ENCODE results near the gene MAGI1.
"Not testable (repeated sequence)": the region's sequence is repeated elsewhere in the genome, so short reads cannot be mapped to it uniquely, and the experiment has no call there.

MAGI1 gene

GRCh38 chr3:65540666-65541065 is 498.1 kb downstream of the MAGI1 start:
- DNase-seq = no peak

- no peak for DNase-seq
Observed at GRCh38 chr3:65539616-65540015, 499.1 kb downstream of the MAGI1 start.

DNA sequence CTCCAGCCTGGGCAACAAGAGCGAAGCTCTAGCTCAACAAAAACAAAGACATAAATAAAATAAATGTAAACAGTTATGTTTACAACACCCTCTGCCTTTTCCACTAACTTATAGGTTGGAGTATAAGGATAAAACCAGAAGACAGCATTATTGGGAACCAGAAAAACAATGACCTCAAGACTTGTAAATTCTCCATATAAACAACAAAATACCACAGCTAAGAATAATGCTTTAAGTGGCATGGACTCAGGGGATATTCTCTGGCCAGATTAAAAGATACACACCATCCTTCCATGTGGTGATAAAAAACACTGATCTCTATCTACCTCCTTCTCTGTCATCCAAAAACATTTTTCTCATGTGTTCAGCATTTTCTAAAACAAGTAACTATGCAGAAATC is 500.6 kb downstream of the MAGI1 start:
- DNase-seq = no peak

GRCh38 chr3:65537109-65537508 is 501.6 kb downstream of the MAGI1 start:
- DNase-seq = no peak

DNA sequence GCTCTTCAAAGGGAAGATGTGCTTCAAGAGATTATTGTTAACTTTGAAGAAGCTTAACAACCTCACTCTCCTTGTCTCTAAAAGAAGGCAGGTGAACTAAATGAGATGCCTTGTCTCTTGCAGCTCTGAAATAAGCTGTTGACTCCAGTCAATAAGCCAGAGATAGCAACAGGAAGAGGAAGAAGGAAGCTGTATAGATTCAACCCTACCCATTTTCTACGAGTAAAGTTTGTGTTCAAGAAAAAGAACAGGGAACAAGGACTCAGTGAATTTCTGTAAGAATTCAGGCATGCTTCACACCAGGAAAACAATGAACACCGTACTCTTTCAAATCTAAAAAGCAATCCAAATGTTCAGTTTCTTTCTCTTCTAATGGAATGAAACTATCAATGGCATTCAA is 503.5 kb downstream of the MAGI1 start:
- no peak for DNase-seq

GRCh38 chr3:65534805-65535204 is 503.9 kb downstream of the MAGI1 start:
- no peak for DNase-seq

GRCh38 chr3:65532749-65533148 is 506.0 kb downstream of the MAGI1 start:
- DNase-seq = no peak

DNA sequence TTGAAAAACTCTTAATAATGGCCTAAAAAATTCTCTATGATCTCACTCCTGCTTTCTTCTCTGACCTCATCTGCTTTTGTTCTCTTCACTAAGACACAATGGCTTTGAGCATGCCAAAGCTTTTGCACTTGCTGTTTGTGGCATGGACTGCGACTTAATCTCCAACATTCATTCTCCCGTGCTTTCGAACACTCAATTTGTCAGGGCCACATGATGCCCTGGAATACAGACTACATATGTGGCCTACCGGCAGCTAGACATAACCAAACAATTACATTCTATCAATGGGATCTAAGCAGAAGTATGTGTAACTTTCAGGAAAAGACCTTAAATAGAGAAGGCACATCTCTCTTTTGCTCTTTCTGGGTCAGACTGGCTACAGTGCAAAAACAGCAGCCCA is 506.5 kb downstream of the MAGI1 start:
- no peak for DNase-seq

DNA sequence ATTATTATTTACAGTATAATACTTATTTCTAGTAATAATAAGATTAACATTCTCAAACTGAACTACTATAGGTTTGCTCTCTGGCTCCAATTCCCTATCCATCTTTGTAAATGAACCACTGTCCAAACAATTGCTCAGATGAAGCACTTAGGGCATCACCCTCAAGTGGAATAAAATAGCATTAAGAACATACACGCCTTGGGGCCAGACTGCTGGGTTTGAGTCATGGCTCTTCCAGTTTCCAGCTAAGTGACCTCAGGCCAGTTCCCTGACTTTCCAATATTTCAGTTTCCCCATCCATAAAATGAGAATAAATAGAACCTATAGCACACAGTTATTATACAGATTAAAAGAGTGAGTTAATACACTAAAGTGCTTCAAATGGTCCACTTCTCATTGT is 507.2 kb downstream of the MAGI1 start:
- no peak for DNase-seq

DNA sequence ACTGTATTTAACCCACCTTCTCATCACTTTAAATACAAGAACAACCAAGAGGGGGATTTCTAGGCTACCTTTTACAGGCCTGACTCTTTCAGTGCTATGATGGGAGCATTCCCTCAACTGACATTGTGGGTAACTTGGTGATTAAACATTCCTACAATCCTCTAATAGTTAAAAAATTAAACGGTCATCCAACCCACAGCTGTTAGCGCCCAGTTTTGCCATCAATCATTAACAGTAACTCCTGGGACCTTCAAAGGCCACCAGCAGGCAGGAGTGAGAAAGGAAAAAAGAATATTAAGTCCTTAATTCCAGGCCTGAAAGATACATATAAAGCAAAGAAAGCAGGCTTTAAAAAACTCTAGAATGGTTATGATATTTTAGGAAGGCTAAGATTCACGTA is 512.1 kb downstream of the MAGI1 start:
- no peak for DNase-seq

DNA sequence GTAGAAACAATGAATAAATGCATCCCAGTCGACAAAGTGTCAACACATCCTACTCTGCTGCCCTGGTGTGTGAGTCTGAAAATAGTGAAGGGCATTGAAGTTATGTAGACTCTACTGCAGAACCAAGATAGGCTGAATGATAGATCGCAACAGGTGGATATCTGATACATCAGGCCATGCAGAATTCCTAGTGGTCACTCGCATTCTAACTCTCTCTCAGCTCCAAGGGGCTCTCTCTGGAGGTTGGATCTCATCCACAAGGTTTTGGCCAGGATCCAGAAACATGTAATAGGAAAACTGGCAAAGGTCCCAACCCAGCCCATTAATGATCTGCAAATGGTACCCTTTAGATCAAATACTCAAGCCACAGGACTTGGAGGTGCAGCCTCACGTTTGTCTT is 514.1 kb downstream of the MAGI1 start:
- DNase-seq = no peak

- no peak for DNase-seq
Observed at GRCh38 chr3:65523878-65524277, 514.8 kb downstream of the MAGI1 start.

- DNase-seq = peak; percentile 37
Observed at GRCh38 chr3:65521032-65521431, 517.7 kb downstream of the MAGI1 start.

DNA sequence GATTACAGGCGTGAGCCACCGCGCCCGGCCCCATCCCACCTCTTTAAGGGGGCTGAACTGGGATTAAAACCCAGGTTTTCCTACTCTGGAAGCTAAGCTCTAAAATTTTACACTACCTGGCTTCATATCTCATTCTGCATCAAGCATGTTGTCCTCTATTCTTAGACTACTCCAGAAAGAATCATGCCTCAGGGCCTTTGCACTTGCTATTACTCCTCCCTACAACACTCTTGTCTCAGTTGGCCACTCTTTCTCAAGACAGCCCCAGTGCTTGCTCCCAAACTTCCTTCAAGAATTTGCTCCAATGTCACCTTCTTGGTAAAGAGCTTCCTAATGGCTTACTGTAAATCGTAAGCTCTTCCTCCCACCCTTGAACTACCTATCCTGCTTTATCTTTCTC is 521.7 kb downstream of the MAGI1 start:
- DNase-seq = no peak

- DNase-seq = not testable (repeated sequence)
Observed at GRCh38 chr3:65514317-65514716, 524.4 kb downstream of the MAGI1 start.

DNA sequence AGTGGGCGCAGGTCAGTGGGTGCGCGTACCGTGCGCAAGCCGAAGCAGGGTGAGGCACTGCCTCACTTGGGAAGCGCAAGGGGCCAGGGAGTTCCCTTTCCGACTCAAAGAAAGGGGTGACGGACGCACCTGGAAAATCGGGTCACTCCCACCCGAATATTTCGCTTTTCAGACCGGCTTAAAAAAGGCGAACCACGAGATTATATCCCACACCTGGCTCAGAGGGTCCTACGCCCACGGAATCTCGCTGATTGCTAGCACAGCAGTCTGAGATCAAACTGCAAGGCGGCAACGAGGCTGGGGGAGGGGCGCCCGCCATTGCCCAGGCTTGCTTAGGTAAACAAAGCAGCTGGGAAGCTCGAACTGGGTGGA is 529.3 kb downstream of the MAGI1 start:
- DNase-seq = not testable (repeated sequence)

- DNase-seq = no peak
Observed at GRCh38 chr3:65508750-65509422, 529.8 kb downstream of the MAGI1 start.

GRCh38 chr3:65507437-65507836 is 531.3 kb downstream of the MAGI1 start:
- no peak for DNase-seq

- DNase-seq = no peak
Observed at GRCh38 chr3:65503776-65504175, 534.9 kb downstream of the MAGI1 start.

- DNase-seq = no peak
Observed at GRCh38 chr3:65502526-65502925, 536.2 kb downstream of the MAGI1 start.

GRCh38 chr3:65500398-65501306 is 538.1 kb downstream of the MAGI1 start:
- DNase-seq = no peak

DNA sequence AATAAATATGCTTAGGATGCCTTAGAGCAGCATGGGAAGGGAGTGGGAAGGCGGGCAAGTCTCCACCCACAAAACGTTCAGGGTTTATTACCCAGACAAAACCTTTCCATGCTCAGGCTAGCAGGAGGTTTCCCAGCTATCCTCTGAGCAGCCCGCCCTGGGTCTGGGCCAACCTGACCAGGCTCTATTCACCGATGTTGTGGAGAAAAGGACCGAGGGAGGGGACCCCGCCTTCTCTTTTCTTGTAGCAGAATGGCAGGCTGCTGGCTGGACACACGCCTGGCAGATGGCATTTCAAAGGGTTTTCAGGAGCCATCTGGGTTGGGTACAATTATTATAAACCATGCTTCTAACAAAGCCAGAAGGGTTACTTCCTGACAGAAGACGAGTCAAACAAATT is 540.9 kb downstream of the MAGI1 start:
- DNase-seq = peak; percentile 65

- DNase-seq = no peak
Observed at GRCh38 chr3:65497236-65497635, 541.5 kb downstream of the MAGI1 start.

- DNase-seq = no peak
Observed at GRCh38 chr3:65493938-65494337, 544.8 kb downstream of the MAGI1 start.

Data from DMS153 (cell line).